HG03066 (cell line): ENCODE data around the gene ATRNL1.

Source experiments
- ATAC-seq: cut with Tn5 transposase; IDR thresholded peaks from one replicate; pipeline ENCODE4 v1.9.1; 2021; ENCODE audit warnings: low read depth; ENCODE audit not compliant: unreplicated experiment

Gene ATRNL1

DNA sequence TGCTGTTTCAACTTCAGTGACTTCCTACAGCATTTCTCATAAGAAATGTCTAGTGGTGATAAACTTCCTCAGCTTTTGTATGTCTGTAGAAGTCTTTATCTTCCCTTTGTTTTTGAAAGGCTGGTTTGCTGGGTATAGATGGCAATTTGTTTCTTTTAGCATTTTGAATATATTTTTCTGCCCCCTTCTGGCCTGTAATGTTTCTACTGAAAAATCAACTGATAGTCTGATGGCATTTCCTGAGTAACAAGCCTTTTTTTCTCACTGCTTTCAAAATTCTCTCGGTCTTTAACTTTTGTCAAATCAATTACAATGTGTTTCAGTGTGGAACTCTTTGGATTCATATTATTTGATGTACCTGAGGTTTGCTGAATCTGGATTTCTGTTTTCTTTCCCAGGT lies 487.1 kb downstream of the ATRNL1 start:
- no peak for ATAC-seq

DNA sequence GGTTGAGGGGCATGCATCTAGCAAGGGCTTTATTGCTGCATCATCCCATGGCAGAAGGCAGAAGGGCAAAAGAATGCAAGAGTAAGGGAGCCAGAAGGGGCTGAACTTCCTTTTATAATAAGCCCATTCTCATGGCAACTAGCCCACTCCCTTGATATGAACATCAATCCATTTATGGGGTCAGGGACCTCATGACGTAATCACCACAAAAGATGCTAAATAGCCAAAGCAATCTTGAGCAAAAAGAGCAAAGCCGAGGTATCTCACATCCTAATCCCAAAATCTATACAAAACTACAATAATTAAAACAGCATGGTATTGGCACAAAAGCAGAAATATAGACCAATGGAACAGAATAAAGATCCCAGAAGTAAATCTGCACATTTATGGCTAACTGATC lies 499.9 kb downstream of the ATRNL1 start:
- ATAC-seq: no peak

DNA sequence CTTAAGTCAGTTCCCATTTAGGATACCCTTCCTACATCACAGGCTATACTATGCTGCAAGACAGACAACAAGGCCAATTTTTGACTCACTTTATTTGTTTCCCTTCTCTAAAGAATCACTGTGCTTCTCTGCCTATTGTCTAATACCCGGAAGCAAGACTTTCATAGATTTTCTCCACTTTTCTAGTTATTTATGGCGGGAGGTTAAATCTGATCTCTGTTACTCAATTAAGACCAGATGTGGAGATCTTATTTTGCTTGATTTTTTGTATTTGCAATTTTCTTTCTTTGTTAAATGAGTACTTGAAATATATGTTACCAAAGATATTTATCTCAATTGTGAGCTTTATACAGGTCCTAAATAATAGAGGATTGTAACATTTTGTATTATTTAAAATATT lies 511.5 kb downstream of the ATRNL1 start:
- ATAC-seq: no peak

DNA sequence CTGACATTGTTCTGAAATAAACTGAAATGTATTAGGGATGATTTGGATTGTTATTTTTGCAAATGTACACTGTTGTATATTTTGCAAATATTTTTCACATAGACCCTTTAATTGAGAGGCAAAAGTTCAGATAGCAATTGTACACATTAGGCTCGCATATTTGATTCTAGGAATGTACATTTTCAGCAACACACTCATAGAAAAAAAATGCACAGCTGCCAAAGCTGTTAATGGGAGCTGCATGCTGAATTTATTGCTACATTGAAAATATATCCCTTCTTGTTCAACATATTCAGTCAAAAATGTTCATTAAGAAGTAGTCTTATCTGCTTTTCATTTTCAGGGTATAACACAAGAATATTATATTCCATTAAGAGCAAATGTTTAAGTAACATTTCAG lies 512.9 kb downstream of the ATRNL1 start:
- no peak for ATAC-seq

DNA sequence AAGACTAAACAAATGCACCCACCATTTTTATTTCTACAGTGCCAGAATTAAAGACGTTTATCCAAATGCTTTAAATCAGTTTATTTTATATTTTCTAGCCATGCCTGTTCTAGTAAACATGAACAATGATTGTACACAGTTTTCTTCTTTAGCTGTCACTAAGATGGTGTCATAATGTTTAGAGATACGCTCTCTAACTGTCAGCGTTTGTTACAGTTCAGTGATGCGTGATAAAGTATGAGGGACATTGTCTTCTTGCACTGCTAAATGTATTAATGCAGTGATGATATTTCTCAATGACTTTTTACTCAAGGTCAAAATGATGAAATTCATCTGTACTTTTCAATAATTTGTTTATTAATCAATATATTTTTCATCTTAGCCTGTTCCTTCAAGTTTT lies 513.6 kb downstream of the ATRNL1 start:
- ATAC-seq: no peak

DNA sequence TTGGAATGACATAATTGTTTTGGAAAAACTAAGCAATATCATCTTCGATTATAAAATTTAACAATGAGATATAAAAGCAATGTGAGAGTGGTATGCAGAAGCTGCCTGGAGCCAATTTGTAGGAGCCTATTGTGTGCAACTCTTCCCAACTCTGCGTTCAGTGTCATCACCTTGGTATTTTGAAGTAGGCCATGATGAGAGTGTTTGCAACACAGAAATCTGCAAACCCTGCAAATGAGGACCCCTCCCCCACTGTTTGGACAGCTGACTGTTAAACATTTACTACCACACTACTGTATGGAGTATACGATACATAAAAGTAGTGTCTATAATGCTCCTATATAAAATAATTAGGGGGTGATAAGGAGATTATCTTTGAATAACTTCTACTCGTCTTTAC lies 531.3 kb downstream of the ATRNL1 start:
- no peak for ATAC-seq

DNA sequence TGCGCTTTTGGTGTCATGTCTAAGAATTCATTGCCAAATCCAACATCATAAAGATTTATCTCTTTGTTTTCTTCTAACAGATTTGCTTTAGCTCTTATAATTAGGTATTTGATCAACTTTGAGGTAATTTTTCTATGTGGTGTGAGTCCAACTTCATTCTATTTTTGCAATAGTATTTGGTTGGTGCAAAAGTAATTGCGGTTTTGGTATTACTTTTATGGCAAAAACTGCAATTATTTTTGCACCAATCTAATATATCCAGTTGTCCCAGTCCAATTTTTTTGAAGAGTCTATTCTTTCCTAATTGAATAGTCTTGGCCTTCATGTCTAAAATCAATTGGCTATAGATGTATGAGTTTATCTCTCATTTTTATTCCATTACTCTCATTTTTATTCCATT lies 535.5 kb downstream of the ATRNL1 start:
- ATAC-seq: no peak

DNA sequence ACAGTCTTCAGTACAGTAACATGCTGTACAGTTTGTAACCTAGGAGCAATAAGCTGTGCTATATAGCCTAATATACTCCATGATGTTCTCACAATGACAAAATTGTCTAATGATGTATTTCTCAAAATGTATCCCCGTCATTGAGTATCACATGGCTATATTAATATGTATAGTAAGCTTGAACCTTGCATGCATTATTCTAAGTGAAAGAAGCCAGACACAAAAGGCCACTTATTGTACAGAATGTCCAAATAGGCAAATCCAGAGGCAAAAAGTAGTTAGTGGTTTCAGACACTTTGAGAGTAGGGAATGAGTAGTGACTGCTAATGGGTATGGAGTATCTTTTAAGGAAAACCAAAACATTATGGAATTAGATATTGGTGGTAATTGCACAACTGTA lies 545.1 kb downstream of the ATRNL1 start:
- no peak for ATAC-seq

DNA sequence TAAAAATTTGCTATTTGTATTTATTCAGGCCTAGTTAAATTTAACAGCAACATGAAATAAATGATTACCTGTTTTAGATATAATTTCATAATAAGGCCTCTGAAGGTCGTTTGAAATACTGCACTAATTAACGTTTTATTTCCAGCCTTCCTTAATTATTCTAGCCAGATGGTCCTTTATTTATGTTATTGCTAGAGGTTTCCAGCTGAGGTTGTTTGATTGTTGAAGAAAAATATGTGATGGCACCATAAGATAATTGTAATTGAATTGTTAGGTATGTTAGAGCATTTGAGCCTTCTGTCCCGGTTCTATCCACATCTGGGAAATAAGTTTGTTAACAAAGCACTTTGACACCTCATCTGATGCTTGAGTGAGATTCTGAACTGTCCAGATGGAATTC lies 556.1 kb downstream of the ATRNL1 start:
- no peak for ATAC-seq

DNA sequence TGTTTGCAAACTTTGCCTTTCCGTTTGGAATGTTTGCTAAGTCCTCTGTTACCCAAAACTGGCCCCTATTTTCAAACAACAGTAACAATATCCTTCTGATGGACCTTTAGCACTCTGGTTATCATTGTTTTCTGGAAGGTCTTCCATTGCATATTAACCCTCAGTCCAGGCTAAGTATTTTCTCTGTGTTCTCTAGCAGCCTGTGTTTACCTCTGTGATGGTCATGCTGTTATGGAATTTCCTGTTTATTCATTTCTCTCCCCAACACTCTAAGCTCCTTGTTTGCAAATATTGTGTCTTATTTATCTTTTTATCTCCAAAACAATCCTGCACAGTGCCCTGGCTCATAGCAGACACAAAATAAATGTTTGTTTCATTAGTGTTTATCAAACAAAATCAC lies 560.3 kb downstream of the ATRNL1 start:
- no peak for ATAC-seq

DNA sequence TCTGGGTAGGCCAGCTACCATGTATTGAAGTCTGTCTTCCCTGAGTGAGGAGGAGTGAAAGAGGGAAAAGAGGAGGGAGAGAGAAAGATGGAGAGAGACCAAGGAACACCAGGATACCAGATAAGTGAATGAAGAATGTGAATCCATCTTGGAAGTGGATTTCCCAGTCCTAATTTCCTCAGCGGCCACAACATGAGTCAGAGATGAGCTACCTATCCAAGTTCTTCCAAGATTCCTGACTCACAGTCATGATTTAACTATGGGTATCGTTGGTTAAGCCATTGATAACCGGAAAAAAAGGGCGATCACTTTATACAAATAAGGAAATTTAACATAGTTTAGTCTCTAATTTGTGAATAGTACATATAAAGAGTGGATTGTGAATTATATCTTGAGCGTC lies 561.8 kb downstream of the ATRNL1 start:
- ATAC-seq: no peak

DNA sequence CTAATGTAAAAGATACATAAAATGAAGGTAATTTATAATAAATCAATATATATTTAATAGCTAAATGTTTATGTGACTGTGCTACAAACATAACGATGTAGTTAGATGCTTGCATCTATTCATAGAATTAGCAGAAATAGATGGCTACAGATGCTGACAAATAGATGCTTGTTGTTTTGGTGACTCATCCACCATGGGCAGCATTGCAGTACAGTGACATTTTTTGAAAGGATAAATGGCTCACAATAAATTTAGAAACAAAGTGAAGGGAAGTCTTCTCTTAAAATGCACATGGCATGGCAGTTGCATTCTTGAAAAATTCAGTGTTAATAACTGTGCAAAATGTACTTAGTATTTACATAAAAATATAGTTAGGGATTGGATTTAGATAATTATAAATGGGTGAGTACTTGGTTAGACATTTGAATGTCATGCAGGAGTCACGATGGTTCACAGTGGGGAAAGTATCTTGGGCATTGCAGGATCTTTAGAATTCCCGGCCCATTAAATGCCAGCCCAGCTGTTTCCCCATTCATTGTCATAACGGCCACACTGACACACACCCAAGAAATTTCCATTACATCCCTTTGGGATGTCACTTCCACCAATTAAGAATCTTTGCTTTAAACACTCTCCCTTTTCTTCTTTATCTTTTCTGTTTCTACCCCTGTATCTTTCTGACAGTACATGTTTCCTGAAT lies 564.1 kb downstream of the ATRNL1 start:
- ATAC-seq: no peak

DNA sequence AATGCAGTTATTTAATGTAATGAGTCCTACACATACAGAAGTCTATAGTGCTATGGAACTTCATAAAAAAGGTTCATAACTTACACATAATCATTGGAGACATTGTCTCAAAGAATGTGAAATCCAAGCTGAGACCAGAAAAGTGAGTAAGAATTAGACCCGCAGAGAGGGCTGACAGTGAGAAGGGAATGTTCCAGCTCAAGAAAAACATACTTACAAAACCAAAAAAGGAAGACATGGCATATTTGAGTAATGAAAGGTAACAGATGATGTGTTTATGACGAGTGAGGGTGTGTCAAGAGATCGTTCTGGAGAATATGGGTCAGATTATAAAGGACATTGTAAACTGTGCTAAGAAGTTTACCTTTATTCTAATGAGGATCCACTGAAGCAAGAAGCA lies 566.5 kb downstream of the ATRNL1 start:
- ATAC-seq: no peak

DNA sequence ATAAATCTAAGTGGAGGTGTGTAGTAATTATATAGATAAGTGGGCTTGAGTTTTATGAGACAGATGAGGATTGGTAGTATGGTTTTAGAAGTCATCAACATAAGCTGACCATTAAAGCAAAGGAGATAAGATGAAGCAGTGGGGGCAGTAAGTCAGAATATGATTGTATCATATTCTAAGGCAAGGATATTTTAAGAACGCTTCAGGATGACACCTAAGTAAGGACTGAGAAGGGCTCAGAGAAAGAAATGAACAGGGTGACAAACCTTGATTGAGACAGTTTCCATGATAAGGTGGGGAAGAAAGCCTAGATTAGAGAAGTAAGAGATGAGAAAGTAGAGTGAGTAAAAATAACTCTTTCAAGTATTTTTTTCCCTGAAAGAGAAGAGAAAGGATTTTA lies 567.2 kb downstream of the ATRNL1 start:
- ATAC-seq: no peak

DNA sequence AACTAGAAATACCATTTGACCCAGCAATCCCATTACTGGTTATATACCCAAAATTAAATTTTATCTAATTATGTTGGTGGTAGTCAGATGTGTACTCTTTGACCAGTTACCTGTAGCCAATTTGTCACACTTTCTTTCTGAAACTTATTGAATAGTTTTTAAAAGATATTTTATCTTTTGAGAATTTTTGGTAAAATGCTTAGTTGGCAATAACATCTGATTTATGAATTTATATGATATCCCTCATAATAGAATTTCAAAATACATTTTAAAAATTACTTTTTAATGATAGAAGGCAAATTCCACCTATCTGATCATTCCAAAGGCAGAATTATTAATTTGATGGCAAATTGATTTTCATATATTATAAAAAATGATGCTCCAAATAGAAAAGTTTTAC lies 569.3 kb downstream of the ATRNL1 start:
- ATAC-seq: no peak

DNA sequence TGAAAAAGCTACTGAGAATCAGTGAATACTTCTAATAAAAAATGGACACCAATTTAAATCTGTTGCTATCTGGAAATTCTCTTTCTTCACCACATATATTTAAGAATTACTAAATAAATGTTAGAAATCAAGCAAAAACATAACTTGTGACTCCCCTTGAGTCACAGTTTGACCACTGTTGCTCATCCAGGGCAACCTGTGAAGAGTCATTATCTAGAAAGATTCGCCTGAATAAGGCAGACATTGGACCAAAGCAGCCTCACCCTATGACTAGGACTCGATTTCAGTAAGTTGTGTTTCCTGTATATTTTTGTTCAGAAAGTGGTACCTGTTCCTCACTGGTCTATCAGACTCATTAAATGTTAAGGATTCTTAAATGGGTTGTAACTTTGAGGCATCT lies 572.4 kb downstream of the ATRNL1 start:
- ATAC-seq: no peak

DNA sequence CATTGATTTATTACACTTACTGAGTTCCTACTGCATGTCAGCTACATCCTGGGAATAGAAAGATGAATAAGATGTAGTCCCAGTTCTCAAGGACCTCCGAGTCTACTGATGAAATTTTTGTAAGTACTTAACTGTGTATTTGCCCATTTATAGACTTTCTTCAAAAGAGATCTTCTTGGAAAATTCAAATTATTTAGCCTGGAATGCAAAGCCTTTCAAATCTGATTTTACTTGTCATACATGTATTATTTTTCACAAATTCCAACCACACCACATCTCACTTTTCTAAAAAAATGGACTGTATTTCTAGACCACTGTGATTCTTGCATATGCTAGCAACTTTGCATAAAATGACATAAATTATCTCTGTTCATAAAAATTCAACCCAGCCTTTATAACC lies 581.3 kb downstream of the ATRNL1 start:
- ATAC-seq: no peak

DNA sequence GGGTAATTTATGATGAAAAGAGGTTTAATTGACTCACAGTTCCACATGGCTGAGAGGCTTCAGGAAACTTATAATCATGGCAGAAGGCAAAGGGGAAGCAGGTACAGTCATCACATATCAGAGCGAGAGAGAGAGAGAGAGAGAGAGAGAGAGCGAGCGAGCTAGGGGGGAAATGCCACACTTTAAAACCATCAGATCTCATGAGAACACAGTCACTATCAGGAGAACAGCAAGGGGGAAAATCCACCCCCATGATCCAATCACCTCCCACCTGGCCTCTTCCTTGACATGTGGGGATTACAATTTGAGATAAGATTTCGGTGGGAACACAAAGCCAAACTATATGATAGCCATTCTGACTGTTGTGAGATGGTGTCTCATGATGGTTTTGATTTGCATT lies 603.6 kb downstream of the ATRNL1 start:
- no peak for ATAC-seq

DNA sequence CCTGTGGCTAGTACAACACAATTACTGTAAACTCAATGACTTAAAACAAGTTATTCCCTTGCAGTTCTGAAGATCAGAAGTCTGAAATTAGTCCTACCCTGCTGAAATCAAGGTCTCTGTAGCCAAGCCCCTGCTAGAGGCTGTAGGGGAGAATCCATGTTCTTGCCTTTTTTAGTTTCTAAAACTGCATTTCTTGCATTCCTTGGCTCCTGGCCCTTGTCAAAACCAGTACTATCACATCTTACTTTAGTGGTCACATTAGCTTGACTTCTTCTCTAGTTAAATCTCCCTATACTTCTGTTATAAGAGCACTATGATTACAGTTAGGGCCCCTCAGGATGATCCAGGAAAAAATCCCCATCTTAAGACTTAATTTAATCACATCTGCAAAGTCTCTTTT lies 612.9 kb downstream of the ATRNL1 start:
- no peak for ATAC-seq

DNA sequence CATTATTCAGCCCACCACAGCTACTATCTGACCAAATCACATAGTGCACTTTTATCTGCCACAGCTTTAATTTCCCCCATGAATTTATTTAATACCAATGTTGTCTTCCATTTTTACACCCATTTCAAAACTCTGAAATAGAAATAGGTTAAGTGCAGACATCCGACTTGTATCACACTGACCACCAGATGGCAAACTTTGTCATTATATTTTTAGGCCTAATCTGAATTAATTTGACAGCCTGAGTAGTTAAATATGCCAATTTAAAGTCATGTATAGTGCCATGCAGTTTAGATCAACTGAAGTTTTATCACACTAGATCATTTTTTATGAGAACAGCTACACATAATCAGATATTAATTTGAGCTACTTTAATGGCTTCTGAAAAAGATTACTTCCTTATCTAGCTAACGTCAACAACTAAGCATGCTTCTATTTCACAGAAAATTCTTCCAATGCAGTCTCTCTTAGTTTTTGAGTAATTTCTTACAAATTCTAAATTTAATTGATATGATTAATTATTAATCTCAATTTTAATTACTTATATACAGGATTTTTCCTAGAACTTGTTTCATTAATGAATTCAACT lies 613.4 kb downstream of the ATRNL1 start:
- ATAC-seq: no peak

DNA sequence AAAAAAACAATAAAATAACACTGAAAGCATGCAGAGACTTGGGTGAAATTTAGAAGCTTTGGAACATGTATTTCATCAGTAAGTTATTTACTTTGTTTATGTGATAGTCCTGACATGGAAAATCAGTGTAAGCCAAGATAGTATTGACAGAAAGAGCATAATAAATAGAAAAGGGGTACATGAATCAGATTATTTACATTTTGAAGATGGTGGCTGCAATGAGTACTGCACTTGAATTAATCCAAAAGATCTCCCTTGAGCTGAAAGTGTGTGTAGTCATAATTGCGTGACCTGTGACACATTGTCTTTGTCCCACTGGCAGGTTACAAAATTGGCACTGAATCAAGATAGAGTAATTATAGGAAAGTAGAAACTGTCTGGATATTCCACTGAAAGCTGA lies 617.0 kb downstream of the ATRNL1 start:
- no peak for ATAC-seq

DNA sequence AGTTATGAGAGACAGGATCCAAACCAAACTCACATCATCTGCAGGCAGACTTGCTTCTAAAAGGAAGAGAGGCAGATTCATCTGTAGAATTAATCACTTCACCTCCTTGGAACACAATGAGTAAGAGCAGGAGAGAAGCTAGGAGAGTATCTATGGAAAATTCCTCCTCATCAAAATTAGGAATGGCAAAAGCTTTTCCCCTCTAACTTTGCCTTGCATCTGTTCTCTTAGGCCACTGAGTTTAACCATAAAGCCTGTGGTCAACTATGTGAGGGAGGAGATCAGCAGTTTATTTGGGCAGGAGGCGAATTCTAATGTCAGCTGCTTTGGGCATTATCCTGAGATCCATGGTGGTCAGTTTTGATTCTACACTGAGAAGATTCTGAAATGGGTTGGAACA lies 618.1 kb downstream of the ATRNL1 start:
- no peak for ATAC-seq

DNA sequence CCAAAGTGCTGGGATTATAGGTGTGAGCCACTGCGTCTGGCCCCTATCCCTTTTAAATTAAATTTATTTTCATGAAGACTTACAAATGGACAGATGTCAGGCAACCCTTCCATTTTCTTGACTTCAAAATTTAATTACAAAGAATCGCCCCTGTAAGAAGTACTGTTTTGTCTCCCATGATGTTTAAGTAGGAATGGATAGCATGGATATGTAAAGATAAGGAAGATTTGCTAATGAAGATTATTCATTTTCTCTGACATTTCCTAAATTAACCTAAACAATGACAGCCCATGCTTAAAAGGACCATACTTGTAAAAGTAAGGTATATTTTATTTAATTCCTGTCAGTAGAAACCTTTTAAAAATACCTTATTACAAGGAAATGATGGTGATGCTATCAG lies 627.0 kb downstream of the ATRNL1 start:
- no peak for ATAC-seq
